Measurements from ENCODE around the gene IPCEF1.

IPCEF1 gene

GRCh38 chr6:154257067-154257466, 99.5 kb downstream of the IPCEF1 start:
- no peak overlapping the region for H3K4me3 ChIP-seq (ENCODE audit: low read depth, low read length)
- no peak for DNase-seq (ENCODE audit: low read depth)
- TF ChIP-seq CTCF (IDR thresholded peaks at IDR 0.05; ENCODE audit: control insufficient read depth, extremely low read depth, insufficient read depth), result no peak

- TF ChIP-seq CTCF (IDR thresholded peaks at IDR 0.05; ENCODE audit: control insufficient read depth, extremely low read depth, insufficient read depth), result no peak
- no peak for DNase-seq (ENCODE audit: low read depth)
- H3K4me3 ChIP-seq (ENCODE audit: low read depth, low read length), result no peak overlapping the region
These were observed 103.9 kb downstream of the IPCEF1 start for GRCh38 chr6:154252678-154253077.

GRCh38 chr6:154251116-154251515, 105.5 kb downstream of the IPCEF1 start:
- no peak for TF ChIP-seq CTCF (IDR thresholded peaks at IDR 0.05; ENCODE audit: control insufficient read depth, extremely low read depth, insufficient read depth)
- no peak overlapping the region for H3K4me3 ChIP-seq (ENCODE audit: low read depth, low read length)
- DNase-seq (ENCODE audit: low read depth), result no peak

GRCh38 chr6:154249499-154250298, 106.9 kb downstream of the IPCEF1 start:
- no peak for DNase-seq (ENCODE audit: low read depth)
- no peak for TF ChIP-seq CTCF (IDR thresholded peaks at IDR 0.05; ENCODE audit: control insufficient read depth, extremely low read depth, insufficient read depth)
- H3K4me3 ChIP-seq (ENCODE audit: low read depth, low read length), result no peak overlapping the region

- TF ChIP-seq CTCF (IDR thresholded peaks at IDR 0.05; ENCODE audit: control insufficient read depth, extremely low read depth, insufficient read depth), result no peak
- DNase-seq (ENCODE audit: low read depth), result no peak
- no peak overlapping the region for H3K4me3 ChIP-seq (ENCODE audit: low read depth, low read length)
These were observed 109.3 kb downstream of the IPCEF1 start for GRCh38 chr6:154247119-154247861.

GRCh38 chr6:154246723-154247118, 109.9 kb downstream of the IPCEF1 start:
- H3K4me3 ChIP-seq (ENCODE audit: low read depth, low read length), result no peak overlapping the region
- TF ChIP-seq CTCF (IDR thresholded peaks at IDR 0.05; ENCODE audit: control insufficient read depth, extremely low read depth, insufficient read depth), result no peak
- no peak for DNase-seq (ENCODE audit: low read depth)
